GM18508 (cell line): ENCODE data around the gene RIN2.
"Not testable (repeated sequence)": the region's sequence is repeated elsewhere in the genome, so short reads cannot be mapped to it uniquely, and the experiment has no call there.

ENCODE experiments used
- ATAC-seq: cut with Tn5 transposase; IDR thresholded peaks from one replicate; pipeline ENCODE4 v1.9.1; 2021; ENCODE audit warnings: moderate number of reproducible peaks; ENCODE audit not compliant: insufficient read depth, unreplicated experiment

The RIN2 gene

GRCh38 chr20:19738951-19739350, 19.1 kb upstream of the RIN2 start:
- ATAC-seq: no peak

GRCh38 chr20:19739351-19739750, 18.7 kb upstream of the RIN2 start:
- no peak for ATAC-seq

- no peak for ATAC-seq
These were observed 17.5 kb upstream of the RIN2 start for GRCh38 chr20:19740512-19740911.

GRCh38 chr20:19741924-19742323, 16.1 kb upstream of the RIN2 start:
- ATAC-seq: no peak

- no peak for ATAC-seq
These were observed 15.0 kb upstream of the RIN2 start for GRCh38 chr20:19742974-19743639.

- ATAC-seq: no peak
These were observed 14.4 kb upstream of the RIN2 start for GRCh38 chr20:19743640-19743995.

- no peak for ATAC-seq
These were observed 13.0 kb upstream of the RIN2 start for GRCh38 chr20:19745106-19745505.

- ATAC-seq: no peak
These were observed 12.5 kb upstream of the RIN2 start for GRCh38 chr20:19745584-19745983.

GRCh38 chr20:19746396-19746795, 11.7 kb upstream of the RIN2 start:
- no peak for ATAC-seq

- no peak for ATAC-seq
These were observed 10.2 kb upstream of the RIN2 start for GRCh38 chr20:19747903-19748302.

GRCh38 chr20:19748681-19749080, 9.4 kb upstream of the RIN2 start:
- ATAC-seq: no peak

- no peak for ATAC-seq
These were observed 8.4 kb upstream of the RIN2 start for GRCh38 chr20:19749618-19750071.

- ATAC-seq: no peak
These were observed 7.9 kb upstream of the RIN2 start for GRCh38 chr20:19750101-19750606.

GRCh38 chr20:19750907-19751636, 7.0 kb upstream of the RIN2 start:
- no peak for ATAC-seq

GRCh38 chr20:19754201-19754600, 3.9 kb upstream of the RIN2 start:
- ATAC-seq: not testable (repeated sequence)

- ATAC-seq: no peak
These were observed 1.1 kb upstream of the RIN2 start for GRCh38 chr20:19756761-19757486.

- no peak for ATAC-seq
These were observed 448 bp upstream of the RIN2 start for GRCh38 chr20:19757487-19758132.

GRCh38 chr20:19758501-19759331, 658 bp downstream of the RIN2 start:
- ATAC-seq: no peak

GRCh38 chr20:19760371-19760721, 2.3 kb downstream of the RIN2 start:
- ATAC-seq: no peak

- ATAC-seq: no peak
These were observed 3.3 kb downstream of the RIN2 start for GRCh38 chr20:19761326-19761725.
